GM18909 (cell line): ENCODE results near the gene CAVIN2.

ENCODE experiments used
- ATAC-seq: cut with Tn5 transposase; IDR thresholded peaks from one replicate; pipeline ENCODE4 v1.9.1; 2021; ENCODE audit warnings: mild to moderate bottlenecking; ENCODE audit not compliant: unreplicated experiment, poor library complexity

Gene CAVIN2

DNA sequence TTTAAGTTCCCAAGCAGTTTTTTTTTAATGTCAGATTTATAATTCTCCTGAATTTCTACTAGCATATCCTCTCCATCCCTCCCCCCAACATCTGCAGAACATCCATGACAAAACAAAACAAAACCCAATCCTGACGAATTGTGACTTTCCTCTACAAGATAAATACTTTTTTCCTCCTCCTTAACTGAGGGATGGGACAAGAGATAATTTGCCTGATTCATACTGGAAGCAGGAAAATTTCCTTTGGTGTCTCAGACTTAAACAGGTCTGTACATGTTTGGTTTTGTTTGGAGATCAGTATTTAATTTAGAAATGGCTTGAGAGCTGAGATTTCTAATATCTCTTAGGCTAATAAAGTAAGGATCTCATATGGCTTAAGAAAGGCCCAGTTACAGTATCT lies 2.2 kb downstream of the CAVIN2 start:
- no peak for ATAC-seq

DNA sequence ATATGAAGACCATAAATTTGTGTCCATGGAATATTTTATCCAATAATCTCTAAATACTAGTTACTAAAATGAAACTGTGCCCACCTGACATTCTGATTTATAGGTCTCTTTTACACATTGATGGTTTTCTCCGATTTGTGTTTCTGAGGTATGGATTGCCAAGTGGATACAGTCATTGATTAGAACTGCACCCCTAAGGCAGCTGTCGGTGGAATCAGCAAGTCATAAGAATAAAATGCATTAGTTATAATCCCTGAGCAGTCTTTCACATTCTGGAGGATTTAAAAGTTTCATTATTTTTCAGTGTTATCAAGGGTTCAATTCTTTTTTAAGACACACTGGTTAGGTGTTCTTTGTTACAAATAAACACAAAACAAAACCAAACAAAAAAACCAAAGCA lies 6.0 kb downstream of the CAVIN2 start:
- ATAC-seq = no peak

GRCh38 chr2:191839918-191840804 lies 6.7 kb downstream of the CAVIN2 start:
- ATAC-seq = no peak

GRCh38 chr2:191838526-191838925 lies 8.4 kb downstream of the CAVIN2 start:
- no peak for ATAC-seq

DNA sequence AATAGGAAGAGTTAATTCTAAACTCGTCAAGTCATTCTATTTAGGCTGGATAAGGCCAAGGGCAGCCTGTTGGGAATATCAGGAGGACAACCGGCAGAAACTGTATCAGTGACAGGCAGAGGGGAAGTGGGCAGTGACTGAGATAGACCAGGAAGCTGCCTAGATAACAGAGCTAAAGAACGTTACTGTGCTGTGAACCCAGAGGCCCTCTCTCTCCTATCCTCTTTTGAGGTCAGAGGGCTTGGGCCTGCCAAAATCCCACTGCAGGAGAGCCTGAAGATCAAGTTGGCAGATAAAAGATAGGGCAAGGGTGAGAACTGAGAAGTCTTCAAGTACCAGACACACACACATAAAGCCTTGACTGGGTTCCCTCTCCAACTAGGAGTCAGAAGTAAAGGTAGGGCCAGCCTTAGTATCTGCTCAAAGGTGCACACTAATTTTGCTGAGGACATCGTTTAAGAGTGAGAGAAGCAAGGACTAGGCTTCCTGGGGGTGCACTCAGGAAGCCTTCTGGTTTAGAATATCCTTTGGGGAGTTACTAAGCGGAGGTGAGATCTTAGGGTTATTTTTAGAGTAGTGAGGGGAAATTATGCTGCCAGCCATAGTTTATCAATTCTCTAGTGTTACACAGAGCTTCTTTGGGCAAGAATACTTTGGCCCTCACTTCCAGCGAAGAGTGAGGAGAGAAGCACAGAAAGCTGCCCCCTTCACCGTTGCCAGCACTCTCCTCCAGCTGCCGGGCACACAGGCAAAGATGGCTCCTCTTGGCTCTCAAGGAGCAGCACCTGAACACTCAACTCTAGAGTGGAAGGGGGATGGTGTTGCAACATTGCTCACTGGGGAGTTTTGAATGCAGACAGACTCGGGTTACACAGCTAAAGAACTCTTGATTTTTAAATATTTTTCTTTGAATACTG lies 9.8 kb downstream of the CAVIN2 start:
- peak; percentile 58 for ATAC-seq

DNA sequence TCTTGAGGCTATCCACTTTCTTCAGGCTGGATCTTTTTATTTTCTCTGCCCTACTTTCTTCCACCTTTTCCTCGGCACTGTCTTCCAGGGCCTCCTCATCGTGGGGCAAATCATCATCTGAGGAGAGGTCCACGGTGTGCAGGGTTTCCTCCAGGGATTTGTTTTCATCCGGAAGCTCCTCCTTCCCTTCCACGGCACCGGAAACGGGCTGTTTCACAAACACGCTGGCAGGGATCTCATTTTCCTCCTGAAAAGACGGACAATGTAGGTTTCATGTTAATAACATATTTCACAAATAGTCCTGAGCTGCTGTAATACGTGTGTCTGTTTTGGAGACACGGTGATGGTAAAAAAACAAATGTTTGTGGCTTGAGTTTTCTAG lies 10.4 kb downstream of the CAVIN2 start:
- ATAC-seq = no peak

DNA sequence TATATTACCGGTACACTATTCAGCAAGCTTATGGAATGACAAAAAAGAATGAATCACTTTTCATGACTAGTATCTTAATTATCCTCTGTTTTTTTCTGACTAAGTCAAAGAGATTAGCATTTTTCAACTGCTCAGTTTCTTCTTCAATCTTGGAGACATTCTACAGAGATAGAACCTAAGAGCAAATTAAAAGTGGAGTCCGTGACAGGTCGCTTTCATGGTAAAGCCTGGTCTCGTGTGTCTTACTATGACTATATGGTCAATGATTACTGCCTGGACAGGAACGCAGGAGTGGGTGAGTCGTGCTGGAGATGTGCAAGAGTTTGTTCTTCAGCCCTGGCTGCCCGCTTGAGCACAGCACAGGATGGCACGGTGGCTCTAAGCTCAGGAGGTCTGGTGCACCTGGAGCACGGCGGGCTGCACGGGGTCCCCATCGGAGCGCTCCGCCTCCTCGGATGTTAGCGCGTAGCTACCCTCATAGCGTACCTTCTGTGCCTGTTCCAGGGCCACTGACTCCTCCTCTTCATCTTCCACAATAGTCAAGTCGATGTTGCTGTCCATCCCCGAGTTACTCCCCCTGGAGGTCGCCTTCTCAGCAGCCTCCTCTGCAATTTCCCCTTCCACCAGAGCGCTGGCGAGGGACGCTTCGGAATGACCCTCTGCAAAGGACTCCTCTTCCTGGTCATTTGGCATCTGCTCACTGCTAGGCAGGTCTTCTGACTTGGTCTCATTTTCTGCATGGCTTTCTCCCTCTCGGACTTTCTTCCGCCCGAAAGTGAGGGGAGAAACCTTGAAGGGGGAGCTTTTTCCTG lies 11.1 kb downstream of the CAVIN2 start:
- no peak for ATAC-seq

DNA sequence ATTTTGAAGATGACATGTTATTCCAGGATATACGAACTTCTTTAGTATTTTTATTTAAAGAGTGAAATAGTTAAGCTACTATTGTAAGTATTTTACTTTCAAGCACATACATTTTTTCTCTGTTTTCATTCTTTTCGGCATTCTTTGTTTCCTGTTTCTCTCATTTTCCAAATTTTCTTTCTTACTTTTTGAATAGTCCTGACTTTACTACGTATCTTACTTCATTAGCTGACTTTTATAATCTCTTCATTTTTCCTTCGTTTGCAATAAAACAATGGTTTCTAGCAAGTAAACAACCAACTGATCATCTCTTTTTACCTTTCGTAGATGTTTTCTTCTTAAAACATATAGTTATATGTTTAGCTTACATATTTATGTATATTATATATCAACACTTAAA lies 11.8 kb downstream of the CAVIN2 start:
- no peak for ATAC-seq

- no peak for ATAC-seq
Measured at GRCh38 chr2:191833356-191833755, 13.5 kb downstream of the CAVIN2 start.

GRCh38 chr2:191832668-191833067 lies 14.2 kb downstream of the CAVIN2 start:
- ATAC-seq = no peak

- no peak for ATAC-seq
Measured at GRCh38 chr2:191831410-191831994, 15.4 kb downstream of the CAVIN2 start.

DNA sequence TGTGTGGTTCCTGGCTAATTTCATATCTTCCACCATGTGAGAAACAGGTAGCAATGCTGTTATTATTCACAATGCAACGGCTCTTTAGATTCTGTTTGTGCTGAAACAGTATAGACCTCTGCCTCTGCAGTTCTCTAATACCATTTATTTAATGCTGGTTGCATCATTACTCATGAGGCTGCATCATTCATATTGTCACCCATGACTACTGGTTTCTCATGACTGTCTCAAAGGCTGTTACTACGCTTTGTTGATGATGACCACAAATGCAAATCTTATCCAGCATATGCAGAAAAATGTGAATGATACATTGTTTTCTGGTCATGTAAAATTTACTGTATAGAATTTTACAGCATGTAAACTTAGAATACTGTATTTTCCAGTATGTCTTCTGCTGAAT lies 22.5 kb downstream of the CAVIN2 start:
- ATAC-seq = no peak

GRCh38 chr2:191821078-191821477 lies 25.8 kb downstream of the CAVIN2 start:
- ATAC-seq = no peak

DNA sequence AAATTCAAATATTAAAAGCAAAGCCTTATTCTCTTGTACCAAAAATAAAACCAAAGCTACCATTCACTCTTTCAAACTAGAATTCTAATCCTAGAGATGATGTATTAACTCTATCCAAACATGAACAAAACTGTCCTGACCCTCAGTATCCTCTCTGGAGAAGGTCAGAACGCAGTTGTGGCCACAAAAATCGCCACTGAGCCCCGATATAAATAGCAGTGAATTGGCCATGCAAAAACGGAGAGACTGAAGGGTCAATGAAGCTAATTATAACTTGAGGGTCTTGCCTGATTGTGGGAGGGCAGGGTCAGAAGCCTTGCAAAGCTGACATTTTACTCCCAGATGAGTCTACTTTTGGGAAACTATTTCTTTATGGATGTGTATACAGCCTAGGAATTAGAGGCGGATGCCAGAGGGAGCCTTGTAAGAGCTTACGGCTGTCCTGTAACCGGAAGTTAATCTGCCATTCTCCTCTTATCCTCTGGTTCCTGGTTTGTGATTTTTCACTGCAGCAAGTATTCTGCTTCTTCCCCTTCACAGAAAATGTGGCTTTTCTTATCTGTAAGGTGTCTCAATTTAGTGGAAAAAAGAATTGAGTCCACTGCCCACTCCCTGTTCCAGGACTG lies 28.1 kb downstream of the CAVIN2 start:
- no peak for ATAC-seq

DNA sequence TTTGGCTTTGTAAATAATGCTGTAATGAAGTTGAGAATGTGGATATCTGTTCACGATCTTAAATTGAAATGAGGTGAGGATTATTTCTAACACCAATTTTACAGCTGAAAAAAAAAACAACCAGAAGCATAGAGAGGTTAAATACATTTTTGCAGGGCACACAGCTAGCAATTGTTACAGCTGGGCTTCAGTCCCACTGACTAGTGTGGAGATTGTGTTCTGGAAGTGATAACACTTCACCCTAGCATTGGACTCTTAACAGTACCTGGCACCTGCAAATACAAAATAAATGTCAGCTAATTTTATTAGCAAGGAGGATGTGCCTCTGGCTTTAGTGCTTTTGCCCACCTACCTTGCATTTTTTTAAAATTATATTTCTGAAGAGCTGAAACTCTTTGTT lies 28.8 kb downstream of the CAVIN2 start:
- no peak for ATAC-seq

DNA sequence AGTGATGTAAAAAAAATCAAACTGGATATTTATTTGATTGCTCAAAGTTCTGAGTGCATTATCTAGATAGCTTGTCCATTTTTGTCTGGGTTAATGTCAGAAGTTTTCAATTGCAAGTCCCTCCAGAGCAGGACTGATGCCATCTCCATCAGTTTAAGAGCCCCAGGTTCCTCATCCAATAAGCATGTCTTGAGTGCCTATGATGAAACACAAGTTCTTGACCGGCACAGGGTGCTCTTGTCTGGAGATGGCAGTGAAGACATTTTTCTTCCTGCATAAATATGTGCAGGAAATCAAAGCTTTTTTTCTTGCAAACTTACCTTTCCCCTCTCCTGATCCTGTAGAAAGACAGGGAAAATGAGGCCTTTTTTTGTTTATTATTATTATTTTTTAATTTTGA lies 31.9 kb downstream of the CAVIN2 start:
- no peak for ATAC-seq

- ATAC-seq = no peak
Measured at GRCh38 chr2:191813943-191814342, 32.9 kb downstream of the CAVIN2 start.

GRCh38 chr2:191811807-191812602 lies 34.9 kb downstream of the CAVIN2 start:
- peak; percentile 81 for ATAC-seq

DNA sequence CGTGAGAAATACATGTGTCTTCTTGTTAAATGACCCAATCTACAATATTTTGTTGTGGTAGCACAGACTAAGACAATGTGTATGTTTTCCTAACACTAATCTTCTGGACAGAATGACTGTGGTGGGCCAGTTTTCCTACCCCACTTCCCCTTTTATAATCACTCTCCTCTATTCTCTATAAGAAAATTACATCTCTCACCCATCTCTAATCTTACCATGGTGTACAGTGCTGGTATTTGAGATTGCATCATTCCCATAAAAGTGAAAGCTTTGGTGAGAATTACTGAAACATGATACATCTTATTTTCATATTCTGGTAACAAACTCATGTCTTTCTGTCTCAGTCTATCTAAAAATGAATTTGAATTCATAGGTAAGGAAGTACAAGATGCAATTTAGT lies 40.5 kb downstream of the CAVIN2 start:
- ATAC-seq = no peak
